ENCODE data around the gene ZFYVE21. TPM values are rescaled to one million over a fixed set of nuclear protein-coding genes. Genes with fewer than 3 reads are reported as not detected.

ZFYVE21 gene
- total RNA-seq, 1 donor from 2014 or later: 41.7 TPM

GRCh38 chr14:103726474-103726873 is 10.9 kb downstream of the ZFYVE21 start:
- no peak for TF ChIP-seq CTCF (conservative IDR thresholded peaks at IDR 0.05)
- Mint-ChIP-seq H3K27ac (no peak overlapping the region), H3K9me3 (no peaks in the 10 kb centered on the region), H3K27me3 (no peaks in the 10 kb centered on the region), H3K36me3 (peaks cover 3% of the 10 kb centered on the region), H3K4me1 (ENCODE audit: unreplicated experiment) (peaks cover 16% of the 10 kb centered on the region), H3K4me3 (no peak overlapping the region)
- DNase-seq (ENCODE audit: extremely low spot score, unreplicated experiment): no peak

- H3K4me3 Mint-ChIP-seq: no peak overlapping the region
- H3K4me1 Mint-ChIP-seq (ENCODE audit: unreplicated experiment): peaks cover 11% of the 10 kb centered on the region
- TF ChIP-seq CTCF (conservative IDR thresholded peaks at IDR 0.05): no peak
- no peaks in the 10 kb centered on the region for H3K9me3 Mint-ChIP-seq
- peaks cover 3% of the 10 kb centered on the region for H3K36me3 Mint-ChIP-seq
- no peak overlapping the region for H3K27ac Mint-ChIP-seq
- no peaks in the 10 kb centered on the region for H3K27me3 Mint-ChIP-seq
- no peak for DNase-seq (ENCODE audit: extremely low spot score, unreplicated experiment)
Measured at GRCh38 chr14:103727313-103727980, 11.8 kb downstream of the ZFYVE21 start.

GRCh38 chr14:103728141-103728540 is 12.5 kb downstream of the ZFYVE21 start:
- no peaks in the 10 kb centered on the region for H3K9me3 Mint-ChIP-seq
- no peak for DNase-seq (ENCODE audit: extremely low spot score, unreplicated experiment)
- peaks cover 7% of the 10 kb centered on the region for H3K4me1 Mint-ChIP-seq (ENCODE audit: unreplicated experiment)
- peaks cover 7% of the 10 kb centered on the region for H3K36me3 Mint-ChIP-seq
- no peaks in the 10 kb centered on the region for H3K27me3 Mint-ChIP-seq
- no peak overlapping the region for H3K4me3 Mint-ChIP-seq
- no peak for TF ChIP-seq CTCF (conservative IDR thresholded peaks at IDR 0.05)
- peak overlapping the region; percentile 49 for H3K27ac Mint-ChIP-seq

GRCh38 chr14:103728721-103729120 is 13.1 kb downstream of the ZFYVE21 start:
- H3K36me3 Mint-ChIP-seq: peaks cover 7% of the 10 kb centered on the region
- peak overlapping the region; percentile 49 for H3K27ac Mint-ChIP-seq
- no peaks in the 10 kb centered on the region for H3K9me3 Mint-ChIP-seq

GRCh38 chr14:103729496-103730448 is 14.2 kb downstream of the ZFYVE21 start:
- H3K27me3 Mint-ChIP-seq: no peaks in the 10 kb centered on the region
- H3K9me3 Mint-ChIP-seq: no peaks in the 10 kb centered on the region
- no peak for TF ChIP-seq CTCF (conservative IDR thresholded peaks at IDR 0.05)

More at GRCh38 chr14:103728721-103729120, 13.1 kb downstream of the ZFYVE21 start:
- DNase-seq (ENCODE audit: extremely low spot score, unreplicated experiment): no peak
- H3K4me3 Mint-ChIP-seq: no peak overlapping the region
- peaks cover 7% of the 10 kb centered on the region for H3K4me1 Mint-ChIP-seq (ENCODE audit: unreplicated experiment)
- TF ChIP-seq CTCF (conservative IDR thresholded peaks at IDR 0.05): no peak
- no peaks in the 10 kb centered on the region for H3K27me3 Mint-ChIP-seq

More at GRCh38 chr14:103729496-103730448, 14.2 kb downstream of the ZFYVE21 start:
- Mint-ChIP-seq H3K4me1 (ENCODE audit: unreplicated experiment) (peaks cover 7% of the 10 kb centered on the region), H3K36me3 (peaks cover 7% of the 10 kb centered on the region), H3K27ac (peak overlapping the region; percentile 49), H3K4me3 (no peak overlapping the region)
- DNase-seq (ENCODE audit: extremely low spot score, unreplicated experiment): no peak
